Measurements from ENCODE around the gene NKIRAS2. TPM values are rescaled to one million over a fixed set of nuclear protein-coding genes. Genes with fewer than 3 reads are reported as not detected.
"Not testable (repeated sequence)": the region's sequence is repeated elsewhere in the genome, so short reads cannot be mapped to it uniquely, and the experiment has no call there.

Gene NKIRAS2
- total and polyA plus RNA-seq, 10 donors = 11.3 to 38.8 (median 22.7) TPM

GRCh38 chr17:42018988-42019387, 902 bp upstream of the NKIRAS2 start:
- Histone ChIP-seq H3K27me3 (replicated peaks in 1 of 7) (no peaks in the 10 kb centered on the region), H3K9me3 (no peaks in the 10 kb centered on the region), H3K4me1 (peaks cover 30 to 91% (median 72%) of the 10 kb centered on the region in 6 donors), H3K4me3 (no peak overlapping the region), H3K27ac (no peak overlapping the region), H3K36me3 (peaks cover 0 to 36% (median 22%) of the 10 kb centered on the region in 6 donors)
- no peak for DNase-seq
- TF ChIP-seq POLR2AphosphoS5 (IDR thresholded peaks at IDR 0.05) = no peak
- no peak for TF ChIP-seq POLR2A (IDR thresholded peaks at IDR 0.05)
- no peak for TF ChIP-seq CTCF (IDR thresholded peaks at IDR 0.05 in 8 of 11, conservative IDR thresholded peaks at IDR 0.05 in 3 of 11)
- intact Hi-C loops (cut with DNase I; ENCODE audit: low total_unique reads) = loop anchor here (10.0 kb wide), 1 partner anchor 54 kb away; the partner anchor contains the start of gene CNP
- WGBS, 5 donors = 89 to 96% (median 92%) methylated on average over 4 of the region's 4 CpGs

GRCh38 chr17:42020845-42021244, 955 bp downstream of the NKIRAS2 start:
- H3K36me3 ChIP-seq = peaks cover 0 to 32% (median 27%) of the 10 kb centered on the region in 6 donors

GRCh38 chr17:42023524-42024349, 3.8 kb downstream of the NKIRAS2 start:
- peak; percentile 82 for DNase-seq
- TF ChIP-seq POLR2A (IDR thresholded peaks at IDR 0.05) (no peak), CTCF (IDR thresholded peaks at IDR 0.05 in 8 of 11, conservative IDR thresholded peaks at IDR 0.05 in 3 of 11) (peak in 1 of 11 experiments; percentile 23), POLR2AphosphoS5 (IDR thresholded peaks at IDR 0.05) (peak in 2 of 3 donors; percentile 12 to 27)
- intact Hi-C loops (cut with DNase I; ENCODE audit: low total_unique reads) = loop anchor here (5.0 kb wide), 1 partner anchor 94 kb away; no protein-coding TSS in a partner anchor
- Histone ChIP-seq H3K36me3 (peaks cover 0 to 32% (median 27%) of the 10 kb centered on the region in 6 donors), H3K4me1 (peaks cover 25 to 87% (median 51%) of the 10 kb centered on the region in 6 donors), H3K27ac (peak overlapping the region; percentile 28 to 85 (median 66)), H3K27me3 (replicated peaks in 1 of 7) (peaks cover 0 to 10% (median 0%) of the 10 kb centered on the region in 7 donors), H3K9me3 (no peaks in the 10 kb centered on the region), H3K4me3 (no peak overlapping the region)
- 56 to 78% (median 68%) methylated on average over 14 to 15 of the region's 15 CpGs for WGBS, 5 donors

More at GRCh38 chr17:42020845-42021244, 955 bp downstream of the NKIRAS2 start:
- Histone ChIP-seq H3K4me3 (peak overlapping the region; percentile 72 to 88 (median 79)), H3K27ac (peak overlapping the region in 2 of 8 donors; percentile 92 to 95), H3K4me1 (peaks cover 30 to 91% (median 69%) of the 10 kb centered on the region in 6 donors)
- DNase-seq = peak; percentile 45
- intact Hi-C loops (cut with DNase I; ENCODE audit: low total_unique reads) = loop anchor here (5.0 kb wide), 1 partner anchor 96 kb away; no protein-coding TSS in a partner anchor
- H3K27me3 ChIP-seq (replicated peaks in 1 of 7); H3K9me3 ChIP-seq: not testable (repeated sequence)
- WGBS, 5 donors = 74 to 85% (median 78%) methylated on average over 8 of the region's 8 CpGs

- TF ChIP-seq POLR2AphosphoS5 (IDR thresholded peaks at IDR 0.05) (no peak), CTCF (IDR thresholded peaks at IDR 0.05 in 8 of 11, conservative IDR thresholded peaks at IDR 0.05 in 3 of 11) (peak in 1 of 11 experiments; percentile 6), POLR2A (IDR thresholded peaks at IDR 0.05) (no peak)
- Histone ChIP-seq H3K27me3 (replicated peaks in 1 of 7) (peaks cover 0 to 10% (median 0%) of the 10 kb centered on the region in 7 donors), H3K4me1 (peaks cover 25 to 72% (median 44%) of the 10 kb centered on the region in 6 donors), H3K9me3 (no peaks in the 10 kb centered on the region), H3K4me3 (no peak overlapping the region), H3K36me3 (peaks cover 0 to 32% (median 27%) of the 10 kb centered on the region in 6 donors), H3K27ac (peak overlapping the region; percentile 28 to 85 (median 66))
- peak; percentile 70 for DNase-seq
- intact Hi-C loops (cut with DNase I; ENCODE audit: low total_unique reads) = no loop called here
- 63 to 79% (median 65%) methylated on average over 8 of the region's 8 CpGs for WGBS, 5 donors
Measured at GRCh38 chr17:42025191-42025579, 5.3 kb downstream of the NKIRAS2 start.
